PC-9 (cell line): Measurements from ENCODE around the gene RHAG.

Experiments
- CTCF ChIP-seq: fragments of 200-600 bp; sonication (generic); conservative IDR thresholded peaks from 2 replicates; pipeline ENCODE4 v1.6.1; 2017; ENCODE audit warnings: mixed run types, antibody characterized with exemption, mild to moderate bottlenecking, moderate library complexity
- EZH2 ChIP-seq: fragments of 200-600 bp; sonication (generic); IDR thresholded peaks from 2 replicates; pipeline ENCODE4 v1.8.0; 2017; ENCODE audit warnings: antibody characterized with exemption, low read depth

DNA sequence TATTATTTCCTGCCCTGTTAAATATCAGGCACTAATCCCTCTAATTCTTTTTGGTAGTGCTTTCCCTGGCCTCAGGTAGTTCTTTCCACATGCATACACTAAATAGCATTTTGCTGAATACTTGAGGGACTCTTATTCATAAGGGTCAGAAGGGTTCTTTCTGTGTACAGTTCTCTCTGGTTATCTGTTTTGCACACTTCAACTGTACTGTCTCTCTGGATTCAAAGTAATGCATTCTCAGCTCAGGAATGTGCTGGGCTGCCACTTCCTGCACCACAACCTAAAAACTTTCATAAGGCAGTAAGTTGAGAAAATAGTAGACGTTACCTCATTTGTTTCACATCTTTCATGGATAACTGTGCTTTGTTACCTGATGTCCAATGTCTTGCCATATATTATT, 54.1 kb downstream of the RHAG start:
- TF ChIP-seq CTCF = no peak
- TF ChIP-seq EZH2 = no peak
